ENCODE measurements around the gene PGBD2. TPM values are rescaled to one million over a fixed set of nuclear protein-coding genes. Genes with fewer than 3 reads are reported as not detected.
A peak's percentile ranks its signal among the peaks of the same experiment; 100 is the strongest.

PGBD2 gene
- total and polyA plus RNA-seq, 9 of the 15 experiments (the other 6 are each of a cell fraction or from before 2014, with no cell fraction given): 11.9 to 21.8 (median 14.7) TPM

DNA sequence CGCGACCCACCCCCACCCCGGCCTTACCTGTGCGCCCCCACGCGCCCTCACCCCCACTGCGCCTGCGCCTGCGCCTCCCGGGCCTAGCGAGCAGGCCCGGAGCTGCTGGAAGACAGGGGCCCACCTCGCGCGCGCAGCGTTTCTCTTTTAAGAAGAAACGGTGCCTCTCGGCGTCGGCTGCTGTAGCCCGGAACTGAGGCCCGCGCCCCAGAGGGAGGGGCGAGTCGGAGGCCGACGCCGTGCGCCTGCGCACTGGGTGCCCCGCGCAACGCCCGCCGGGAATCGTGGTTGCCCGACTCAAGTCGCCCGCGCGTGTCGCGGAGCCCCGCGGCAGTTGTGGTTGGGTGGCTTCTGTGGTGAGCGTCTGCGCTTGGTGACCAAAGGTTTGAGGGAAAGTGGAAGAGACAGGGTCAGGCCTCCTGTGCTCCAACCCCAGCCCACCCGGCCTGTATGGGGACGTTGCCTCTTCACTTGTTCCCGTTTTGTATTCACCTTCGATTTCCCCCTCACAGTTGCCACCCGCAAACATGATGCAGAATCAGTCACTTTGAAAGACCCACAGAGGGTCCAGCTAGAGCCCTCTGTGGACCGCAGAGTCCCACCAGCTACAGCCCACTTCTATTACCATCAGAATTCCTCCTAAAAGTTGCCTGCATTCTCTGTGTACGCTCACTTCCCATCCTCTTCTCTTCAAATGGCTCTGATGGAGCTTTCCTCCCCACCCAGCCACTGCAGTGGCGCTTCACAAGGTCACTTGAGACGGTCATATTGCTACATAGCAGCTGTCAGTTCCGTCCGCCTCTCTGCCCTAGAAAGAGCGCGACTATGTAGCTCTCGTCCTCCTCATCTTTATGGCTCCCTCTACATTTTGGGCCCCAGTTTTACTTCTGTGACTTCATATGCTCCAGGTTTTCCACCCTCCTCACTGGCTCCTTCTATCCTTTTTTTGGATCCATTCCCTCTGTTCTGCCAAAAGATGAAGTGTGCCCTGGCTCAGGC is 46.8 kb upstream of the PGBD2 start, which contains the start of gene ZNF692 (continued):
- TF ChIP-seq, protein P1, sequence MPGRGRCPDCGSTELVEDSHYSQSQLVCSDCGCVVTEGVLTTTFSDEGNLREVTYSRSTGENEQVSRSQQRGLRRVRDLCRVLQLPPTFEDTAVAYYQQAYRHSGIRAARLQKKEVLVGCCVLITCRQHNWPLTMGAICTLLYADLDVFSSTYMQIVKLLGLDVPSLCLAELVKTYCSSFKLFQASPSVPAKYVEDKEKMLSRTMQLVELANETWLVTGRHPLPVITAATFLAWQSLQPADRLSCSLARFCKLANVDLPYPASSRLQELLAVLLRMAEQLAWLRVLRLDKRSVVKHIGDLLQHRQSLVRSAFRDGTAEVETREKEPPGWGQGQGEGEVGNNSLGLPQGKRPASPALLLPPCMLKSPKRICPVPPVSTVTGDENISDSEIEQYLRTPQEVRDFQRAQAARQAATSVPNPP (IDR thresholded peaks at IDR 0.05; ENCODE audit: borderline replicate concordance, insufficient read depth, insufficient read length): no peak
- TF ChIP-seq KHSRP (IDR thresholded peaks at IDR 0.05): no peak
- TF ChIP-seq, protein P2, sequence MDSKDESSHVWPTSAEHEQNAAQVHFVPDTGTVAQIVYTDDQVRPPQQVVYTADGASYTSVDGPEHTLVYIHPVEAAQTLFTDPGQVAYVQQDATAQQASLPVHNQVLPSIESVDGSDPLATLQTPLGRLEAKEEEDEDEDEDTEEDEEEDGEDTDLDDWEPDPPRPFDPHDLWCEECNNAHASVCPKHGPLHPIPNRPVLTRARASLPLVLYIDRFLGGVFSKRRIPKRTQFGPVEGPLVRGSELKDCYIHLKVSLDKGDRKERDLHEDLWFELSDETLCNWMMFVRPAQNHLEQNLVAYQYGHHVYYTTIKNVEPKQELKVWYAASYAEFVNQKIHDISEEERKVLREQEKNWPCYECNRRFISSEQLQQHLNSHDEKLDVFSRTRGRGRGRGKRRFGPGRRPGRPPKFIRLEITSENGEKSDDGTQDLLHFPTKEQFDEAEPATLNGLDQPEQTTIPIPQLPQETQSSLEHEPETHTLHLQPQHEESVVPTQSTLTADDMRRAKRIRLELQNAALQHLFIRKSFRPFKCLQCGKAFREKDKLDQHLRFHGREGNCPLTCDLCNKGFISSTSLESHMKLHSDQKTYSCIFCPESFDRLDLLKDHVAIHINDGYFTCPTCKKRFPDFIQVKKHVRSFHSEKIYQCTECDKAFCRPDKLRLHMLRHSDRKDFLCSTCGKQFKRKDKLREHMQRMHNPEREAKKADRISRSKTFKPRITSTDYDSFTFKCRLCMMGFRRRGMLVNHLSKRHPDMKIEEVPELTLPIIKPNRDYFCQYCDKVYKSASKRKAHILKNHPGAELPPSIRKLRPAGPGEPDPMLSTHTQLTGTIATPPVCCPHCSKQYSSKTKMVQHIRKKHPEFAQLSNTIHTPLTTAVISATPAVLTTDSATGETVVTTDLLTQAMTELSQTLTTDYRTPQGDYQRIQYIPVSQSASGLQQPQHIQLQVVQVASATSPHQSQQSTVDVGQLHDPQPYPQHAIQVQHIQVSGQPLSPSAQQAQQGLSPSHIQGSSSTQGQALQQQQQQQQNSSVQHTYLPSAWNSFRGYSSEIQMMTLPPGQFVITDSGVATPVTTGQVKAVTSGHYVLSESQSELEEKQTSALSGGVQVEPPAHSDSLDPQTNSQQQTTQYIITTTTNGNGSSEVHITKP (IDR thresholded peaks at IDR 0.05; ENCODE audit: partially characterized antibody): no peak
- TF ChIP-seq PML (IDR thresholded peaks at IDR 0.05; ENCODE audit: low read length): peak; percentile 79; the same call in 1 of the 2 replicates
- 0 out of 2 replicates have a peak, but pooled peaks have one; percentile 16 for TF ChIP-seq ZBTB17 (CRISPR knock-in tag; IDR thresholded peaks at IDR 0.05)
- no peak for TF ChIP-seq ZNF785 (CRISPR knock-in tag; IDR thresholded peaks at IDR 0.05)
- TF ChIP-seq RCOR1 (IDR thresholded peaks at IDR 0.05; ENCODE audit: borderline replicate concordance in 1 of 2, low read depth in 2 of 2, low read length in 2 of 2): 0 out of 4 replicates have a peak, but pooled peaks of 1 of the 2 experiments have one; percentile 3
- TF ChIP-seq, protein P3, sequence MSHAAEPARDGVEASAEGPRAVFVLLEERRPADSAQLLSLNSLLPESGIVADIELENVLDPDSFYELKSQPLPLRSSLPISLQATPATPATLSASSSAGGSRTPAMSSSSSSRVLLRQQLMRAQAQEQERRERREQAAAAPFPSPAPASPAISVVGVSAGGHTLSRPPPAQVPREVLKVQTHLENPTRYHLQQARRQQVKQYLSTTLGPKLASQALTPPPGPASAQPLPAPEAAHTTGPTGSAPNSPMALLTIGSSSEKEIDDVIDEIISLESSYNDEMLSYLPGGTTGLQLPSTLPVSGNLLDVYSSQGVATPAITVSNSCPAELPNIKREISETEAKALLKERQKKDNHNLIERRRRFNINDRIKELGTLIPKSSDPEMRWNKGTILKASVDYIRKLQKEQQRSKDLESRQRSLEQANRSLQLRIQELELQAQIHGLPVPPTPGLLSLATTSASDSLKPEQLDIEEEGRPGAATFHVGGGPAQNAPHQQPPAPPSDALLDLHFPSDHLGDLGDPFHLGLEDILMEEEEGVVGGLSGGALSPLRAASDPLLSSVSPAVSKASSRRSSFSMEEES (CRISPR knock-in tag; IDR thresholded peaks at IDR 0.05): no peak
- TF ChIP-seq FOXK2 (conservative IDR thresholded peaks at IDR 0.05 in 1 of 2, IDR thresholded peaks at IDR 0.05 in 1 of 2; ENCODE audit: low read depth in 2 of 2): no peak; a peak in 1 of 4 replicates
- peak; percentile 92 for TF ChIP-seq KDM5B (IDR thresholded peaks at IDR 0.05; ENCODE audit: insufficient replicate concordance, low read depth, low read length)
- TF ChIP-seq SMARCE1 (IDR thresholded peaks at IDR 0.05): no peak; the same call in 1 of the 2 replicates
- TF ChIP-seq POLR2AphosphoS5 (IDR thresholded peaks at IDR 0.05; ENCODE audit: control insufficient read depth, insufficient read depth, low read depth, low read length): peak; percentile 93
- TF ChIP-seq, protein P4, sequence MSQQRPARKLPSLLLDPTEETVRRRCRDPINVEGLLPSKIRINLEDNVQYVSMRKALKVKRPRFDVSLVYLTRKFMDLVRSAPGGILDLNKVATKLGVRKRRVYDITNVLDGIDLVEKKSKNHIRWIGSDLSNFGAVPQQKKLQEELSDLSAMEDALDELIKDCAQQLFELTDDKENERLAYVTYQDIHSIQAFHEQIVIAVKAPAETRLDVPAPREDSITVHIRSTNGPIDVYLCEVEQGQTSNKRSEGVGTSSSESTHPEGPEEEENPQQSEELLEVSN (IDR thresholded peaks at IDR 0.05; ENCODE audit: borderline replicate concordance in 1 of 2, extremely low read depth in 1 of 2, insufficient read depth in 1 of 2, insufficient read length in 1 of 2, low read depth in 1 of 2, low read length in 1 of 2, poor library complexity in 1 of 2, severe bottlenecking in 1 of 2): peak; percentile 82 to 95
- TF ChIP-seq, protein P5, sequence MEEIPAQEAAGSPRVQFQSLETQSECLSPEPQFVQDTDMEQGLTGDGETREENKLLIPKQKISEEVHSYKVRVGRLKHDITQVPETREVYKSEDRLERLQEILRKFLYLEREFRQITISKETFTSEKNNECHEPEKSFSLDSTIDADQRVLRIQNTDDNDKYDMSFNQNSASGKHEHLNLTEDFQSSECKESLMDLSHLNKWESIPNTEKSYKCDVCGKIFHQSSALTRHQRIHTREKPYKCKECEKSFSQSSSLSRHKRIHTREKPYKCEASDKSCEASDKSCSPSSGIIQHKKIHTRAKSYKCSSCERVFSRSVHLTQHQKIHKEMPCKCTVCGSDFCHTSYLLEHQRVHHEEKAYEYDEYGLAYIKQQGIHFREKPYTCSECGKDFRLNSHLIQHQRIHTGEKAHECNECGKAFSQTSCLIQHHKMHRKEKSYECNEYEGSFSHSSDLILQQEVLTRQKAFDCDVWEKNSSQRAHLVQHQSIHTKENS (CRISPR knock-in tag; IDR thresholded peaks at IDR 0.05): no peak
- TF ChIP-seq BCOR (IDR thresholded peaks at IDR 0.05): no peak
- TF ChIP-seq, protein P6, sequence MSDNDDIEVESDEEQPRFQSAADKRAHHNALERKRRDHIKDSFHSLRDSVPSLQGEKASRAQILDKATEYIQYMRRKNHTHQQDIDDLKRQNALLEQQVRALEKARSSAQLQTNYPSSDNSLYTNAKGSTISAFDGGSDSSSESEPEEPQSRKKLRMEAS (CRISPR knock-in tag; IDR thresholded peaks at IDR 0.05): peak; percentile 95
